ENCODE measurements around the gene BCL6B.
A peak's percentile ranks its signal among the peaks of the same experiment; 100 is the strongest.
"Not testable (repeated sequence)": the region's sequence is repeated elsewhere in the genome, so short reads cannot be mapped to it uniquely, and the experiment has no call there.

Gene BCL6B, protein sequence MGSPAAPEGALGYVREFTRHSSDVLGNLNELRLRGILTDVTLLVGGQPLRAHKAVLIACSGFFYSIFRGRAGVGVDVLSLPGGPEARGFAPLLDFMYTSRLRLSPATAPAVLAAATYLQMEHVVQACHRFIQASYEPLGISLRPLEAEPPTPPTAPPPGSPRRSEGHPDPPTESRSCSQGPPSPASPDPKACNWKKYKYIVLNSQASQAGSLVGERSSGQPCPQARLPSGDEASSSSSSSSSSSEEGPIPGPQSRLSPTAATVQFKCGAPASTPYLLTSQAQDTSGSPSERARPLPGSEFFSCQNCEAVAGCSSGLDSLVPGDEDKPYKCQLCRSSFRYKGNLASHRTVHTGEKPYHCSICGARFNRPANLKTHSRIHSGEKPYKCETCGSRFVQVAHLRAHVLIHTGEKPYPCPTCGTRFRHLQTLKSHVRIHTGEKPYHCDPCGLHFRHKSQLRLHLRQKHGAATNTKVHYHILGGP

DNA sequence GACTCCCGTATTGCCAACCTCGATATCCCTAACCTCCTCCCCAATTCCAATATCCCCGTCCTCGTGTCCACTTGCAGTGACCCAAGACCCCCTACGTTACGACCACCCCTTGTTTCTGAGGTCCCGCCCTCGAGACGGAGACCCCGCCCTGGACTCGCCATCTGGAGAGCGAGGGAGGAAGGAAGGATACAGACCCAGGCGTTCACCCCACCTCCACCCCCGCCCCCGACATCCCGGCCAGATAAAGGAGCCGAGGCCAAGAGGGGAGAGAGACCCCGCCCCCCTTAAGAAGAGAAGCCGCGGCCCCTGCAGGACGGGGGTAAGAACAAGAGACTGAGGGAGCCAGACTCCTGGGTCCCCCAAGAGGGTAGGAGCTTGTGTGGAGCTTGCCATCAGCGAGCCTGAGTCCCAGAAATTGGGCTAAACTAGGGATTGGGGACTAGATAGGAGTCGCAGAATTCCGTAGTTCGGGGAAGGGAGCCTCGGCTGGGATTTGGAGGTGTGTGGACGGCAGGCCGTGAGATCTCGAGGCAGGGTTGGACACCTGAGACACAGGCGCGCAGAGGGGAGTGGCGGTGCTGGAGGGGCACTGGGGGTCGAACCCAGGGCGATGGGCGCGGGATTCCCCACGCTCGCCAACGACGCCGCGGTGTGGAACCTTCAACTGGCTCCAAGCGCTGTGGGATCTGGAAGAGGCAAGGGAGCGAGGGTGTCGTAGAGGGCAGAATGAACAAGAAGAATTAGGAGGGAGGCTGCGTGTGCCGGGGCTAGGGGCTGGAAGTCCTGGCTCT, at the start of gene BCL6B:
BCL6B (plus strand) TSS at position 270 of the 791 bp plus-strand sequence. CDS start 622 bp downstream, outside the sequence.
- peak within 1 kb of the TSS; percentile 34 for H3K4me3 ChIP-seq (ENCODE audit: low read depth, low read length)
- DNase-seq (ENCODE audit: low read depth) = no peak

DNA sequence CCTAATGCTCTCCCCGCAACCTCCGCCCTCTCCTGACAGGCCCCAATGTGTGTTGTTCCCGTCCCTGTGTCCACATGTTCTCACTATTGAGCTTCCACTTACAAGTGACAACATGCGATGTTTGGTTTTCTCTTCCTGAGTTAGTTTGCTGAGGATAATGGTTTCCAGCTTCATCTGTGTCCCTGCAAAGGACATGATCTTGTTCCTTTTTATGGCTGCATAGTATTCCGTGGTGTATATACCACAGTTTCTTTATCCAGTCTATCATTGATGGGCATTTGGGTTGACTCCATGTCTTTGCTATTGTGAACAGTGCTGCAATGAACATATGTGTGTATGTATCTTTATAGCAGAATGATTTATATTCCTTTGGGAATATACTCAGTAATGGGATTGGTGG, 43.4 kb upstream of the BCL6B start:
- DNase-seq (ENCODE audit: low read depth) = not testable (repeated sequence)

GRCh38 chr17:6981426-6981825, 41.4 kb upstream of the BCL6B start:
- H3K4me3 ChIP-seq (ENCODE audit: low read depth, low read length) = no peak overlapping the region
- DNase-seq (ENCODE audit: low read depth) = no peak

More for the DNA sequence above, 43.4 kb upstream of the BCL6B start:
- H3K4me3 ChIP-seq (ENCODE audit: low read depth, low read length) = not testable (repeated sequence)

DNA sequence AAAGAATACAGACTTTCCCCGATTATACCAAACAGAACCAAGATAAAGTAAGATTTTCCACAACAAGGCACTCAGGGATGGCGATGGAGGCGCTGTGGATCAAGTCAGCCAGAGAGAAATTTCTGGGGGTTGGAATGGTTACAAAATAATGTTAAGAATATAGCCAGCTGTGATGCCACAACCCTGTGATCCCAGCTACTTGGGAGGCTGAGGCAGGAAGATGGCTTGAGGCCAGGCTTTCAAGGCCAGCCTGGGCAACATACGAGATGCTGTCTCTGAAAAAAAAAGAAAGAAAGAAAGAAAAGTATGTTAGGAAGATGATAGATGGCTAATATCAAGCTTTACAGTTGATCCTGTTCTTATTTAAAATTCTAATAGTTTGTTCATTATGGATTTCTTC, 37.6 kb upstream of the BCL6B start:
- no peak overlapping the region for H3K4me3 ChIP-seq (ENCODE audit: low read depth, low read length)
- DNase-seq (ENCODE audit: low read depth) = no peak

GRCh38 chr17:6986676-6987075, 36.2 kb upstream of the BCL6B start:
- no peak for DNase-seq (ENCODE audit: low read depth)
- no peak overlapping the region for H3K4me3 ChIP-seq (ENCODE audit: low read depth, low read length)

- no peak overlapping the region for H3K4me3 ChIP-seq (ENCODE audit: low read depth, low read length)
- no peak for DNase-seq (ENCODE audit: low read depth)
These were observed 33.1 kb upstream of the BCL6B start for GRCh38 chr17:6989779-6990178.

DNA sequence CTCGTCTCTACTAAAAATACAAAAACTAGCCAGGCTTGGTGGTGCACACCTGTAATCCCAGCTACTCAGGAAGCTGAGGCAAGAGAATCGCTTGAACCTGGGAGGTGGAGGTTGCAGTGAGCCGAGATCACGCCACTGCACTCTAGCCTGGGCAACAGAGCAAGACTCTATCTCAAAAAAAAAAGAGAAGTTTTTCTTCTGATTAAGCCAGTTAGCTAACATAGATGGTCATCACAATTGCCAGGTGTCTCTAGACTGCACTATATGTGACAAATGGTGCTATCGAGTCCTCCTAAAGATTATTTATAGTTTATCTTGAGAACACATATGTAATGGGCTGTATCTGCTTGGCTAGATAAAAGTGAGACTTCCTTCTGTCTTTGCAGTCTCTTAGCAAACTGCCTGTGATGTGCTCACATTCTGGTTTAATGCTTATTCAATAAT, 29.2 kb upstream of the BCL6B start:
- not testable (repeated sequence) for H3K4me3 ChIP-seq (ENCODE audit: low read depth, low read length); DNase-seq (ENCODE audit: low read depth)

DNA sequence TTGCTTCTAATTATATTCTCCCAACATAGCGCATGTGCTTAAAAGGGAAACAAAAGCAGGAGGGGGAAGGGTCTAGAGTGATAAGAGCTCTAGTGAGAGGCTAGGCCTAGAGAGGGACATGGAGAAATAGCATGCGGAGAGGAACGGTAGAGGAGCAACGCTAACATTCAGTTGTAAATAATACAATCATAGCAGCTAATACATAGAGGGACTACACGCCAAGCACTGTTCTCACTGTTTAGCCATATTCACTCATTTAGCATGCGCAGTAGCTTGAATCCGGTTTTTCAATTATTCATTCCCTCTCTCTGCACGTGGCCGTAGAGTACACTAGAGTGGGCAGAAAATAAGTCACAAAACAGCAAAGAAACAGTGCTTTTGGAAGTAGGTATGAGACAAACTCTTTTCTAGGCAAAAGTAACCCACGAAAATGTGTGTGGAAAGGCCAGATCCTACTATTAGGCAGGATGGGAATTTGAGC, 28.7 kb upstream of the BCL6B start:
- DNase-seq (ENCODE audit: low read depth) = no peak
- H3K4me3 ChIP-seq (ENCODE audit: low read depth, low read length) = no peak overlapping the region

DNA sequence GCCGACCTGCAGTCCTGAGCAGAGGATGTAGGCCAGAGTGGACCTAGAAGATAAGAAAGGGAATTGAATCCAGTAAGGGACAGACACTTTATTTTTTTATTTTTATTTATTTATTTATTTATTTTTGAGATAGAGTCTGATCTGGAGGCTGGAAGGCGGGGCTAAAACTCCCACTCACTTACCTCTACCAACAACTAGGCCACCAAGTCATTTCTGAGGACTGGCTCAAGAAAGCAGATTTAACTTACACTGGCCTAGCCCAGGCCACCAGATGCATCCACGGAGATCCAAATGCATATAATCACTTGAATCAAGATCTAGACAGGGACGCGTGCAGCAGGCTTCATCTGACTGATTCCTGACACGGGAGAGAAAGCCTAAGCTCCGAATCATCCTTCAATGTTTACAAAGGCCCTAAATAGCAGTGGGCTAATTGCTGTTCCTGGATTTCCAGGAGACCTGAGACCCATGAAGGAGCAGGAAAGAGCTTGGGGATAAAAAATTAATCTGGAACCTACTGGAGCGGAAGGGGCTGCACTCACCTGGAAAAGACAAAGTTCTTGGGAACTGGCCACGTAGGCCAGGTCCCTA, 28.1 kb upstream of the BCL6B start:
- no peak overlapping the region for H3K4me3 ChIP-seq (ENCODE audit: low read depth, low read length)

DNA sequence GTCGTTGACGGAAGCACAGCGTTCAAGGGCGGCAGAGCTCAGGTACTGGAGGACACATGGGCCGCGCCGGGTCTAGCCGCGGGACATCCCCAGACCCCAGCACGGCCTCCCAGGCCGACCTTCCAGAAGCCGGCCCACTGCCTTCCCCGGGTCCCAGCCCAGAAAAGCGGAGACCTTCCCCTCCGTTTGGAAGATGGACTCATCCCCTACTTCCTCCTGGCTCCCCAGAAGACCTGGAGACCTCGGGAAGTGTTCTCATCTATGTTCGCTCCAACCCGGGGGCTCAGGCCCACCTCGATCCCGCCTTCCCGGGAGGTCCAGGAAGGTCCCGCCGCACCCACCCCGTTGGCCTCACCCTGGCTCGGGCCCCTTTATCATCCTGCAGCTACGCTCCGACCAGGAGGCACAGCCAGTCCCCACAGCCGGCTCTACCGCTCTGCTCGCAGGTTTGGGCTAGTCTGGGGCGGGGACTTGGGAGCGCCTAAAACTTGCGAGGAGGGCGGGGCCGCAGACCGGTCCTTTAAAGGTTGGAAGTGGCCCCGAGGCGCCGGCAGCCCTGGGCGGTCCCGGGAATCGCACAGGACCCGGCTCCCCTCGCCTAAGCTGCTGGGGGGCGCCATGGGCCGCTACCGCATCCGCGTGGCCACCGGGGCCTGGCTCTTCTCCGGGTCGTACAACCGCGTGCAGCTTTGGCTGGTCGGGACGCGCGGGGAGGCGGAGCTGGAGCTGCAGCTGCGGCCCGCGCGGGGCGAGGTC, 27.2 kb upstream of the BCL6B start, which contains the start of gene ALOX12:
ALOX12 (plus strand) TSS at position 550 of the 756 bp plus-strand sequence; CDS start at position 619, 69 bp downstream.
- H3K4me3 ChIP-seq (ENCODE audit: low read depth, low read length) = peak within 1 kb of the TSS; percentile 29
- DNase-seq (ENCODE audit: low read depth) = no peak

More for the DNA sequence above, 28.1 kb upstream of the BCL6B start:
- DNase-seq (ENCODE audit: low read depth) = no peak

DNA sequence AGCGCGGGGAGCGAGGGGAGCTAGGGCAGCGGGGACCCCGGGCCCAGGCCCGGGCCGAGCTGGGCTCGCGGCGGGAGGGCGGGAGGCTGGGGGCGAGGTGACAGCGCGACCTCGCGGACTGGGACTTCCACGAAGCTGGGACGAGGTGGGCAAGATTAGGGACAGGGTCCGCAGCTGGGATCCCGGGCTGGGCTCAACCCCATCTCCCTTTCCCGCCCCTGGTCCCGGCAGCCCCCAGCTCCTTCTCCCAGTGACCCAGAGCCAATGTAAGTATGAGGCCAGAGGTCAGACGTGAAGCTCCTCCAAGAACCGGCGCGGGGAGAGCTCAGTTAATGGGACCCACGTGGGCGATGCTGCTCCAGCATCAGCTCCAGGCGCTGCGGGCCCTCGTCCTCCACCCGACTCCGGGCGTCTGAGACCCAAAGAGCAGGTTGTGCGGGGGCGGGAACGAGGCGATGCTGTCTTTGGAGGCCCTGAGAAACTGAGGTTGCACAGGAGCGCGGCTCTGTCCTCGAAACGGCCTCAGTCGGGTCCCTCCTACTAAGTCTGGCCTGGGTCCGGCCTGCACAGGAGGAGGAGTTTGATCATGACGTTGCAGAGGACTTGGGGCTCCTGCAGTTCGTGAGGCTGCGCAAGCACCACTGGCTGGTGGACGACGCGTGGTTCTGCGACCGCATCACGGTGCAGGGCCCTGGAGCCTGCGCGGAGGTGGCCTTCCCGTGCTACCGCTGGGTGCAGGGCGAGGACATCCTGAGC, 26.4 kb upstream of the BCL6B start:
- H3K4me3 ChIP-seq (ENCODE audit: low read depth, low read length) = peak overlapping the region; percentile 29
- no peak for DNase-seq (ENCODE audit: low read depth)

- no peak for DNase-seq (ENCODE audit: low read depth)
- H3K4me3 ChIP-seq (ENCODE audit: low read depth, low read length) = no peak overlapping the region
These were observed 25.7 kb upstream of the BCL6B start for GRCh38 chr17:6997171-6997570.

GRCh38 chr17:6998855-6999508, 23.9 kb upstream of the BCL6B start:
- no peak for DNase-seq (ENCODE audit: low read depth)
- no peak overlapping the region for H3K4me3 ChIP-seq (ENCODE audit: low read depth, low read length)

DNA sequence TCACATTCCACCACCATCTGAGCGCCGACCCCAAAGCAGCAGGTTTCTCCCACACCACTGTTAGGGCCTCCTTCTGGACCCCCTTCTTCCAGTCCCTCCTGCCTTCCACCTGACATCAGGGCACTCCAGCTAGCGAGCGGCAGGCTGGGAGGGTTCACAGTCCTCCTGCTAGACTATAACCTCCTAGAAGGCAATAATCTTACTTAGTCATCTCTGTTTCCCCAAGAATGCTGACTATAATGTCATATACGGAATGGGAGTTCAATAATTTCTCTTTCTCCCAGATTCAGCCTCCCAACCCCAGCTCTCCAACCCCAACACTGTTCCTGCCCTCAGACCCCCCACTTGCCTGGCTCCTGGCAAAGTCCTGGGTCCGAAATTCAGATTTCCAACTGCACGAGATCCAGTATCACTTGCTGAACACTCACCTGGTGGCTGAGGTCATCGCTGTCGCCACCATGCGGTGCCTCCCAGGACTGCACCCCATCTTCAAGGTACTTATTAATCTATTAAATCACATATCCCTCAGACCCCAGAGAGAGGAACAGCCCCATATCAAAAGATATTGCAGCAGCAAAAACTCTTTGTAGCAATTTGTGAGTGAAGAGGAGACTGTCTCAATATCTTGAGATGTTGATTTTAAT, 21.4 kb upstream of the BCL6B start:
- DNase-seq (ENCODE audit: low read depth) = no peak

DNA sequence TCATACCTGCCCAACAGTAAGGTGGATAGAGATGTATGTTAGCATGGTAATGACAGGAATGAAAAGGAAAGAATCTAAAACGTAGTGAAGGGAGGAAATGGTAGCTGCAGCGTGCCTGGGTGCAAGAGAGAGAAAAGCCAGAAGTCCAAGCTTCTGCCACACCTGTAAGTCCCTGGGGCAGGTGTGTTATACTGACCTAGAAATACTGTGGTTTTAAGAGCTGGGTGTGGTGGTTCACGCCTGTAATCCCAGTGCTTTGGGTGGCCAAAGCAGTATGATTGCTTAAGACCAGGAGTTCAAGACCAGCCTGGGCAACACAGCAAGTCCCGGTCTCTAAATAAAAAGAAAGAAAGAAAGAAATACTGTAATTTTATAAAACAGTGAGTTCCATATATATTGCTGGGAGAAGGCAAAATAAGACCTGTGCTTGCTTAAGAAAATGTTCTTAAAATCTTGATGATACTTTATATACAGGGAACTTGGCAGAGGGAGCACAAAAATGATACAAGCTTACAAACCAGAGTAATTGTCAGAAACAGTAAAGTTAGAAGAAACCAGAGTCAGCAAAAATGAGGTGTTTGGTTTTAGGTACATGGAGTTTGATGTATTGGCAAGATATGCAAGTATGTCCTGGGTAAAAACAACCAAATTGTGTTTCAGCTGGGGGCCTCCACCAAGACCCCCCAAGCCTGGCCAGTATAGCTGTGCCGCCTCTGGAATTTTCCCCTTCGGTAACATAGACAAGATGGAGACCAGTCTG, 20.4 kb upstream of the BCL6B start:
- DNase-seq (ENCODE audit: low read depth) = no peak
- no peak overlapping the region for H3K4me3 ChIP-seq (ENCODE audit: low read depth, low read length)

More for the DNA sequence above, 21.4 kb upstream of the BCL6B start:
- H3K4me3 ChIP-seq (ENCODE audit: low read depth, low read length) = no peak overlapping the region

DNA sequence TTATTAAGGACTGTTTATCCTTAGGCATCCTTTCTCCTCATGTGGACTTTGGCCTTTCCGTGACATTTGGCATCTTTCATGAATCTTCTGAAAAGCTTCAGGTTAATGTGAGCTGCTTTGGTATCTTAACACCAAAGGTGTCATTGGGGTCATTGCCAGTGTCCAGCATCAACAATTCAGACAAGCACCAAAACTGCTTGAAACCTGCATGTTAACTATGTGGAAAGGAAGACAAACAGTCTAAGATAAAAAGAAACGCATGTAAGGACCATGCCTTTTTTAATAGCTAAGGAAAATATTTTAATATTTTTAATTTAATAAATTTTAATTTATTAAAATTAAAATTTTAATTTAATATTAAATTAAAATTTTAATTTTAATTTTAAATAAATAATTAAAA, 19.1 kb upstream of the BCL6B start:
- H3K4me3 ChIP-seq (ENCODE audit: low read depth, low read length) = no peak overlapping the region
- DNase-seq (ENCODE audit: low read depth) = no peak

Measured in skeletal muscle cell (primary cell).